Measurements from ENCODE around the gene OTOR.
A peak's percentile ranks its signal among the peaks of the same experiment; 100 is the strongest.

Gene OTOR

GRCh38 chr20:16771213-16771612, 23.1 kb downstream of the OTOR start:
- in situ Hi-C loops (cut with HindIII; ENCODE audit: low sequenced_read_pairs): no loop called here
- DNase-seq (ENCODE audit: low read depth): no peak
- TF ChIP-seq CTCF (IDR thresholded peaks at IDR 0.05; ENCODE audit: low read depth, low read length, missing control alignments): no peak

GRCh38 chr20:16775961-16776360, 27.8 kb downstream of the OTOR start:
- H3K4me3 ChIP-seq (ENCODE audit: low read depth, low read length): no peak overlapping the region
- no peak for DNase-seq (ENCODE audit: low read depth)
- no peak for TF ChIP-seq CTCF (IDR thresholded peaks at IDR 0.05; ENCODE audit: low read depth, low read length, missing control alignments)
- in situ Hi-C loops (cut with HindIII; ENCODE audit: low sequenced_read_pairs): no loop called here

More at GRCh38 chr20:16771213-16771612, 23.1 kb downstream of the OTOR start:
- no peak overlapping the region for H3K4me3 ChIP-seq (ENCODE audit: low read depth, low read length)

- no peak for DNase-seq (ENCODE audit: low read depth)
Measured at GRCh38 chr20:16777126-16777525, 29.0 kb downstream of the OTOR start.

GRCh38 chr20:16778159-16778558, 30.0 kb downstream of the OTOR start:
- no peak overlapping the region for H3K4me3 ChIP-seq (ENCODE audit: low read depth, low read length)
- DNase-seq (ENCODE audit: low read depth): no peak
- in situ Hi-C loops (cut with HindIII; ENCODE audit: low sequenced_read_pairs): no loop called here
- TF ChIP-seq CTCF (IDR thresholded peaks at IDR 0.05; ENCODE audit: low read depth, low read length, missing control alignments): no peak

More at GRCh38 chr20:16777126-16777525, 29.0 kb downstream of the OTOR start:
- in situ Hi-C loops (cut with HindIII; ENCODE audit: low sequenced_read_pairs): no loop called here
- no peak overlapping the region for H3K4me3 ChIP-seq (ENCODE audit: low read depth, low read length)
- TF ChIP-seq CTCF (IDR thresholded peaks at IDR 0.05; ENCODE audit: low read depth, low read length, missing control alignments): no peak

- no peak for DNase-seq (ENCODE audit: low read depth)
- no peak for TF ChIP-seq CTCF (IDR thresholded peaks at IDR 0.05; ENCODE audit: low read depth, low read length, missing control alignments)
- no peak overlapping the region for H3K4me3 ChIP-seq (ENCODE audit: low read depth, low read length)
- in situ Hi-C loops (cut with HindIII; ENCODE audit: low sequenced_read_pairs): no loop called here
Measured at GRCh38 chr20:16781496-16781895, 33.3 kb downstream of the OTOR start.

GRCh38 chr20:16785226-16785625, 37.1 kb downstream of the OTOR start:
- no peak for TF ChIP-seq CTCF (IDR thresholded peaks at IDR 0.05; ENCODE audit: low read depth, low read length, missing control alignments)
- H3K4me3 ChIP-seq (ENCODE audit: low read depth, low read length): no peak overlapping the region
- peak; percentile 8 for DNase-seq (ENCODE audit: low read depth)
- in situ Hi-C loops (cut with HindIII; ENCODE audit: low sequenced_read_pairs): no loop called here

All from astrocyte of the cerebellum (primary cell).